Epithelial cell of esophagus (primary cell): ENCODE data around the gene KCTD8.
A peak's percentile ranks its signal among the peaks of the same experiment; 100 is the strongest.

Experiments
- DNase-seq: peaks from one replicate; pipeline ENCODE4 v3.0.0; 2010; ENCODE audit warnings: low read depth
- H3K4me3 ChIP-seq: 2 replicates; pipeline ENCODE4 v1.5.1; 2011; ENCODE audit warnings: mild to moderate bottlenecking, low read length, control low read depth
- CTCF ChIP-seq: IDR thresholded peaks from 2 replicates; pipeline ENCODE4 v1.5.1; 2011; ENCODE audit warnings: low read depth, mild to moderate bottlenecking, low read length, control low read depth, inconsistent platforms; ENCODE audit not compliant: insufficient read depth; ENCODE audit errors: missing control alignments

The KCTD8 gene

DNA sequence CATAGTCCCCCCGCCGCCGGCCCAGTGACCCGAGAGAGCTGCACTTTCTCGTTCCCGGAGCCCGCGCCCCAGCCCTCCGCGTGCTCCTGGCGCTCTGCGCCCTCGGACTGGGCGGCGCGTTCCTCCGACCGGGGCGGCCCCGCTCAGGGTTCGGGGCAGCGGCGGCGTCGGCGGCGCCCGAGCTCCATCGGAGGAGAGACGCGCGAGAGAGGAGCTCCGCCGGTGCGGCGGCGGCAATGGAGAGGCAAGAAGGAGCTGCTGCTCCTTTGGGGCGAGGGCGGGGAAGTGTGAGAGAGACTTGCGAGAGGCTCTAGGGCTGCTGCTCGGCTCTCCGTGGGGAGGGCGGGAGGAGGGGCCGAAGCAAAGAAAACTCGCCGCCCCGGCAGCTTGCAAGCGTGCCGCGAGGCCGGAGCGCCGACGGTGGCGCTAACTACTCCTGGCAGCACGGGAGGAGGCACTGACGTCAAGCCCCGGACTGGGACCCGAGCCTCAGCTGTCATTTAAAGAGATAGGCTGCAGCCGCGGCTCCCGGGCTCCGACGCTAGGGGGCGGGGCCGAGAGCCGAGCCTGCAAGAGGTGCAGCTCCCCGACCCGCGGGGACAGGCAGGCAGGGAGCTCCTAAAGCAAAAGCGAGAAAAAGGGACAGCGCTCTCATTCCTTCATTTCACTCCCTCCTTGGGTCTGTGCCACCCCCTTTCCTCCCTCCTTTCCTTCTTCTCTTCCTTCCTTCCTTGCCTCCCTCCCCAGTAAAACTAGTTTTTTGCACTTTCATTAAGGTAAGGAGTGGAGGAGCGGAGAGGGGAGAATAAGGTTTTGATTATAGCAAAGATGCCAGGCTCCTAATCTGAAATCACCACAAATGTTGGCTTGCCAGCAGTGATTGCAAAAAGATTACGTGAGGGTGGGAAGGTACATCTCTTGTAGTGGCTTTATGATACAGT, at the start of gene KCTD8:
Gene KCTD8, minus strand, starts transcription at position 289 of the 941 bp plus-strand sequence.
- peak within 1 kb of the TSS; percentile 53 for H3K4me3 ChIP-seq
- peak; percentile 84 for DNase-seq
- peak; percentile 75 for TF ChIP-seq CTCF

- no peak overlapping the region for H3K4me3 ChIP-seq
- DNase-seq, result peak; percentile 17
- no peak for TF ChIP-seq CTCF
Observed at GRCh38 chr4:44494810-44495701, 46.4 kb upstream of the KCTD8 start.

DNA sequence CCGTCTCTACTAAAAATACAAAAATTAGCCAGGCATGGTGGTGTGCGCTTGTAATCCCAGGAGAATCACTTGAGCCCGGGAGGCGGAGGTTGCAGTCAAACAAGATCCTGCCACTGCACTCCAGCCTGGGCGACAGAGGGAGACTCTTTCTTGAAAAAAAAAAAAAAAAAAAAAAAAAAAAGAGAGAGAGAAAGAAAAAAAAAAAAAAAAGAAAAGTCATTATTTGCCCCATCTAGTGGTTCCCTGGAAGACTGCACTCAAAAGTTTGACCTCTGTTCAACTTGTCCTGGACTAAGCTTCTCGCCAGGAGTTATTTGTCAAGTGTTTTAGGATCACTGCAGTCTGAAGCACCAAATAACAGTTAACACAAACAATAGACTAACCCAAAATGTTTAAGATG, 45.3 kb upstream of the KCTD8 start:
- peak; percentile 26 for DNase-seq
- no peak overlapping the region for H3K4me3 ChIP-seq
- peak; percentile 65 for TF ChIP-seq CTCF

DNA sequence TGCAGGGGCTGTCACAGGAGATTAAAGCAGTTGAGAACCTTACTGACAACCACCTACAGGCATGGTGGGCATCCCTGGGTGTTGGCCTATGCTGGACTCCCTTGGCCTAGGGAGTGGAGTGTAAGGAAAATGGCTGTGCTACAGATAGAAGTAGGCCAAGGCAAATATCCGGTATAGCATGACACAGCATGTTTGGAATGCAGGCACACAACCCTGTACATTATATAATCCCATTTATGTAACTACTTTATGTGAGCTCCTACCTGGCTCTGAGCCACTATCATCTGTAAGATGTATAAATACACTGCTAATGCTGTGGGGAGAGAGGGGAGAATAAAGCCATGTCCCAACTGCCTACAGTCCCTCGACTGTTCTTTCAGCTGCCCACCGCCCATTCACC, 38.7 kb upstream of the KCTD8 start:
- TF ChIP-seq CTCF, result no peak
- peak; percentile 83 for DNase-seq
- H3K4me3 ChIP-seq, result no peak overlapping the region

GRCh38 chr4:44479731-44480130, 31.1 kb upstream of the KCTD8 start:
- TF ChIP-seq CTCF, result no peak
- H3K4me3 ChIP-seq, result no peak overlapping the region
- no peak for DNase-seq

- DNase-seq, result peak; percentile 3
- H3K4me3 ChIP-seq, result no peak overlapping the region
- no peak for TF ChIP-seq CTCF
Observed at GRCh38 chr4:44462259-44462658, 13.7 kb upstream of the KCTD8 start.
